HuH-7.5 (cell line): ENCODE results near the gene PTPRN2.
"Not testable (repeated sequence)": the region's sequence is repeated elsewhere in the genome, so short reads cannot be mapped to it uniquely, and the experiment has no call there.

Experiments used
- DNase-seq: peaks from one replicate; pipeline ENCODE4 v3.0.0; 2011; ENCODE audit warnings: low spot score

The PTPRN2 gene

GRCh38 chr7:158550886-158551452, 36.7 kb downstream of the PTPRN2 start:
- no peak for DNase-seq

GRCh38 chr7:158550394-158550700, 37.3 kb downstream of the PTPRN2 start:
- DNase-seq = no peak

GRCh38 chr7:158549616-158550393, 37.8 kb downstream of the PTPRN2 start:
- DNase-seq = no peak

GRCh38 chr7:158549176-158549615, 38.4 kb downstream of the PTPRN2 start:
- DNase-seq = no peak

GRCh38 chr7:158548726-158549125, 38.9 kb downstream of the PTPRN2 start:
- DNase-seq = no peak

GRCh38 chr7:158547817-158548216, 39.8 kb downstream of the PTPRN2 start:
- DNase-seq = no peak

GRCh38 chr7:158546626-158547025, 41.0 kb downstream of the PTPRN2 start:
- no peak for DNase-seq

GRCh38 chr7:158546214-158546613, 41.4 kb downstream of the PTPRN2 start:
- DNase-seq = no peak

GRCh38 chr7:158544708-158545107, 42.9 kb downstream of the PTPRN2 start:
- no peak for DNase-seq

GRCh38 chr7:158543840-158544239, 43.8 kb downstream of the PTPRN2 start:
- no peak for DNase-seq

GRCh38 chr7:158542651-158543566, 44.7 kb downstream of the PTPRN2 start:
- DNase-seq = no peak

- DNase-seq = no peak
Observed at GRCh38 chr7:158541346-158542010, 46.1 kb downstream of the PTPRN2 start.

- no peak for DNase-seq
Observed at GRCh38 chr7:158539711-158540146, 47.9 kb downstream of the PTPRN2 start.

GRCh38 chr7:158538156-158538946, 49.3 kb downstream of the PTPRN2 start:
- DNase-seq = no peak

GRCh38 chr7:158537516-158537882, 50.1 kb downstream of the PTPRN2 start:
- no peak for DNase-seq

- no peak for DNase-seq
Observed at GRCh38 chr7:158536871-158537515, 50.6 kb downstream of the PTPRN2 start.

- no peak for DNase-seq
Observed at GRCh38 chr7:158535079-158535478, 52.5 kb downstream of the PTPRN2 start.

- DNase-seq = no peak
Observed at GRCh38 chr7:158534598-158534997, 53.0 kb downstream of the PTPRN2 start.

GRCh38 chr7:158534134-158534515, 53.5 kb downstream of the PTPRN2 start:
- DNase-seq = not testable (repeated sequence)

- no peak for DNase-seq
Observed at GRCh38 chr7:158533386-158534133, 54.1 kb downstream of the PTPRN2 start.
